M059J (cell line): ENCODE measurements around the gene POT1. TPM values are rescaled to one million over a fixed set of nuclear protein-coding genes. Genes with fewer than 3 reads are reported as not detected.

Experiments
- total RNA-seq: library from RNA; depleted of rRNA; stranded (reverse); fragments of >200 nt; shearing (Covaris generic); gene quantifications from 2 replicates; pipeline ENCODE4 v1.2.3, GENCODE V29; 2014; rRNA removed

The POT1 gene
- total RNA-seq, 1 experiment from 2014 or later = 37.6 TPM

Other genes starting within 250 kb of the POT1 start
- gene GPR37, start 164.0 kb downstream of the POT1 start, total RNA-seq = 3.8 and 6.2 TPM in 2 replicates